Osteocyte (in vitro differentiated cells): Measurements from ENCODE around the gene RBMS1. TPM values are rescaled to one million over a fixed set of nuclear protein-coding genes. Genes with fewer than 3 reads are reported as not detected.

ENCODE experiments used
- DNase-seq: peaks from one replicate; pipeline ENCODE4 v3.0.0; 2021; ENCODE audit warnings: mixed read lengths; ENCODE audit not compliant: unreplicated experiment; ENCODE audit errors: extremely low spot score
- H3K27ac Mint-ChIP-seq: one replicate; pipeline ENCODE4 v1.8.0; 2021; ENCODE audit warnings: mild to moderate bottlenecking, mixed read lengths; ENCODE audit not compliant: unreplicated experiment
- H3K27me3 Mint-ChIP-seq: one replicate; pipeline ENCODE4 v1.8.0; 2021; ENCODE audit warnings: mixed read lengths; ENCODE audit not compliant: unreplicated experiment
- H3K36me3 Mint-ChIP-seq: one replicate; pipeline ENCODE4 v1.8.0; 2021; ENCODE audit warnings: mixed read lengths; ENCODE audit not compliant: unreplicated experiment
- H3K4me1 Mint-ChIP-seq: one replicate; pipeline ENCODE4 v1.8.0; 2021; ENCODE audit warnings: mixed read lengths; ENCODE audit not compliant: unreplicated experiment
- H3K4me3 Mint-ChIP-seq: one replicate; pipeline ENCODE4 v1.8.0; 2021; ENCODE audit warnings: mild to moderate bottlenecking, moderate library complexity, mixed read lengths; ENCODE audit not compliant: unreplicated experiment
- H3K9me3 Mint-ChIP-seq: one replicate; pipeline ENCODE4 v1.8.0; 2021; ENCODE audit warnings: mixed read lengths; ENCODE audit not compliant: unreplicated experiment
- CTCF ChIP-seq: fragments of 200-600 bp; sonication (generic); IDR thresholded peaks from 2 replicates; pipeline ENCODE4 v1.5.0; 2021; ENCODE audit warnings: antibody characterized with exemption, mild to moderate bottlenecking, moderate library complexity
- total RNA-seq: library from RNA; stranded (reverse); gene quantifications from 2 replicates; pipeline ENCODE4 v1.2.1, GENCODE V29; 2021

Gene RBMS1
- total RNA-seq, 1 donor from 2014 or later = 169 TPM

GRCh38 chr2:160225722-160226121 is 267.9 kb downstream of the RBMS1 start:
- Mint-ChIP-seq H3K4me3 (no peak overlapping the region), H3K27me3 (no peaks in the 10 kb centered on the region), H3K27ac (peak overlapping the region; percentile 98), H3K9me3 (no peaks in the 10 kb centered on the region), H3K4me1 (peaks cover 91% of the 10 kb centered on the region), H3K36me3 (no peaks in the 10 kb centered on the region)
- no peak for DNase-seq
- no peak for TF ChIP-seq CTCF

GRCh38 chr2:160224507-160224906 is 269.1 kb downstream of the RBMS1 start:
- Mint-ChIP-seq H3K4me3 (no peak overlapping the region), H3K9me3 (no peaks in the 10 kb centered on the region), H3K4me1 (peaks cover 95% of the 10 kb centered on the region), H3K36me3 (no peaks in the 10 kb centered on the region), H3K27ac (peak overlapping the region; percentile 98), H3K27me3 (no peaks in the 10 kb centered on the region)
- DNase-seq = no peak
- no peak for TF ChIP-seq CTCF

- H3K9me3 Mint-ChIP-seq = no peaks in the 10 kb centered on the region
- no peak for DNase-seq
- TF ChIP-seq CTCF = no peak
- H3K27ac Mint-ChIP-seq = peak overlapping the region; percentile 98
- H3K36me3 Mint-ChIP-seq = no peaks in the 10 kb centered on the region
- peak overlapping the region; percentile 36 for H3K4me3 Mint-ChIP-seq
- H3K4me1 Mint-ChIP-seq = peaks cover 94% of the 10 kb centered on the region
- H3K27me3 Mint-ChIP-seq = no peaks in the 10 kb centered on the region
These were observed 269.5 kb downstream of the RBMS1 start for GRCh38 chr2:160224060-160224459.

GRCh38 chr2:160223560-160223959 is 270.0 kb downstream of the RBMS1 start:
- no peaks in the 10 kb centered on the region for H3K36me3 Mint-ChIP-seq
- H3K27ac Mint-ChIP-seq = peak overlapping the region; percentile 98
- no peaks in the 10 kb centered on the region for H3K27me3 Mint-ChIP-seq
- H3K4me3 Mint-ChIP-seq = no peak overlapping the region
- DNase-seq = no peak
- no peaks in the 10 kb centered on the region for H3K9me3 Mint-ChIP-seq
- TF ChIP-seq CTCF = no peak
- peaks cover 89% of the 10 kb centered on the region for H3K4me1 Mint-ChIP-seq

- Mint-ChIP-seq H3K4me1 (peaks cover 81% of the 10 kb centered on the region), H3K27ac (peak overlapping the region; percentile 98), H3K9me3 (no peaks in the 10 kb centered on the region), H3K27me3 (no peaks in the 10 kb centered on the region), H3K4me3 (no peak overlapping the region), H3K36me3 (no peaks in the 10 kb centered on the region)
- TF ChIP-seq CTCF = no peak
- DNase-seq = no peak
These were observed 270.9 kb downstream of the RBMS1 start for GRCh38 chr2:160222546-160223283.
